22Rv1 (cell line): ENCODE measurements around the gene KLRD1.

Source experiments
- CTCF ChIP-seq: fragments of 450-650 bp; IDR thresholded peaks from 2 replicates; pipeline ENCODE4 v1.5.1; 2017; ENCODE audit warnings: mild to moderate bottlenecking
- ZFX ChIP-seq: fragments of 450-650 bp; IDR thresholded peaks from 2 replicates; pipeline ENCODE4 v1.6.1; 2017; ENCODE audit warnings: antibody characterized with exemption, borderline replicate concordance

- no peak for TF ChIP-seq ZFX
- TF ChIP-seq CTCF, result no peak
Observed at GRCh38 chr12:10272467-10272866, 35.2 kb upstream of the KLRD1 start.
